ENCODE results near the gene SRMS. TPM values are rescaled to one million over a fixed set of nuclear protein-coding genes. Genes with fewer than 3 reads are reported as not detected.

SRMS gene
- total and polyA plus RNA-seq, 2 donors (not counting 1 experiment from before 2014, with no cell fraction given), result 0.17 to 0.54 TPM

DNA sequence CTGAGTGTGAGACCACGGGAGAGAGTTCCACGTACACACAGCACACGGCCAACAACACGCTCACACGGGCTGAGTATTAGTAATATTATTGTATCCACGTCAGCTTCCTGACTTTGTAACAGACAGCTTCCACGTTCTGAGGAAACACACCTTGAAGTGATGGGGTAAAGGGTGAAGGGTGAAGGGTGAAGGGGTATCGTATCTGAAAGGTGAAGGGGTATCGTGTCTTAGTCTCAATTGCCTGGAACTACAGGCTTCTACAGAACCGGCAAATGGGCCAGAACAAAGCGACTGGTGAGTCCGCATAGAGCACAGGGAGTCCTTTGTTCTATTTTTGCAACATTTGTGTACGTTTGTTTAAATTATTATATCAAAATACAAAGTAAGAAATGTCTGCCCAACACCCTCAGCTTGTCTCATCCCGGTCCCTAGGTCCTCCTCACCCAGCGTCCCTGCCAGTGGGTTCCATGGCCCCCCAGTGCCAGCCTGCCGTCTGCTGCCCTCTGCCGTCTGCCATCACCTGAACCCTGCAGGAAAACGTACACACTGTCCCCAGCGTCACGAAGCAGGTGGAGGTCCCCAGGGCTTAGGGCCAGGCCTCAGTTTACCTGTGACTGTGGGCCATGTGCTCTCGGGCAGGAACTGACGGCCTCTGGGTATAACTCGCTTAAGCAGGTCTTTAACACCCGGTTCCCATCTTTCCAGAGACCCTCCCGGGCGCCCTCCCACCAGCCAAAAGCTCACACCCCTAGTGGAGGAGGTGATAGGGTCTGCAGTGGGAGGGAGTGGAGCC, 30.9 kb upstream of the SRMS start:
- no peak for DNase-seq
- H3K9ac ChIP-seq (ENCODE audit: low read length), result no peak overlapping the region
- H3K9me3 ChIP-seq (ENCODE audit: control extremely low read depth in 1 of 3, control insufficient read depth in 2 of 3, insufficient read depth in 1 of 3, low read length in 2 of 3), result no peaks in the 10 kb centered on the region
- Mint-ChIP-seq H3K27ac (no peak overlapping the region), H3K9me3 (ENCODE audit: insufficient read depth) (no peaks in the 10 kb centered on the region), H3K27me3 (no peaks in the 10 kb centered on the region), H3K4me3 (no peak overlapping the region), H3K4me1 (peaks cover 8% of the 10 kb centered on the region)
- no peak for ATAC-seq (ENCODE audit: low read depth)
- TF ChIP-seq CTCF (IDR thresholded peaks at IDR 0.05), result peak; percentile 15
- no peak for TF ChIP-seq EZH2 (IDR thresholded peaks at IDR 0.05; ENCODE audit: borderline replicate concordance, insufficient read depth, low read depth, low read length, poor library complexity, severe bottlenecking)
- 75% methylated on average over 15 of the region's 26 CpGs for WGBS (ENCODE audit: insufficient coverage)
- H3K27me3 ChIP-seq (replicated peaks in 1 of 4; ENCODE audit: control extremely low read depth in 1 of 4, control insufficient read depth in 3 of 4, insufficient read depth in 4 of 4, low read length in 3 of 4), result no peaks in the 10 kb centered on the region
- H3K4me3 ChIP-seq (ENCODE audit: control extremely low read depth in 1 of 5, extremely low read depth in 1 of 5, insufficient read depth in 1 of 5, low read depth in 2 of 5, low read length in 4 of 5), result no peak overlapping the region
- intact Hi-C loops (cut with micrococcal nuclease), result loop anchor here (1.0 kb wide), 1 partner anchor 40 kb away; no protein-coding TSS in a partner anchor
- no peak overlapping the region for H3K27ac ChIP-seq (ENCODE audit: low read length in 2 of 2)
- peaks cover under 1% of the 10 kb centered on the region for H4K20me1 ChIP-seq (ENCODE audit: control insufficient read depth, insufficient read depth, low read length, poor library complexity, severe bottlenecking)
- no peak overlapping the region for H3K4me2 ChIP-seq (replicated peaks; ENCODE audit: low read depth, low read length, poor library complexity, severe bottlenecking)
- H3K4me1 ChIP-seq (ENCODE audit: control insufficient read depth in 2 of 2, insufficient read depth in 2 of 2, low read length in 2 of 2), result peaks cover 7 to 18% of the 10 kb centered on the region in 2 donors
- H3K79me2 ChIP-seq (ENCODE audit: control insufficient read depth, insufficient read depth, low read length), result peaks cover 4% of the 10 kb centered on the region
- no peaks in the 10 kb centered on the region for H3K36me3 ChIP-seq (replicated peaks in 1 of 2; ENCODE audit: control extremely low read depth in 1 of 2, control insufficient read depth in 1 of 2, extremely low read depth in 1 of 2, insufficient read depth in 2 of 2, low read length in 1 of 2)
- ChIA-PET CTCF (interaction anchor here (0.6 to 3.4 kb wide), 6 partner anchors 11 to 397 kb away, joined by 3 to 16 read pairs (median 3); partner anchors contain the start of genes PTK6 and TPD52L2), POLR2A (interaction anchor here (0.7 kb wide), 1 partner anchor 40 kb away, joined by 5 read pairs; no protein-coding TSS in a partner anchor)
- H2AFZ ChIP-seq (ENCODE audit: insufficient read depth, low read depth, low read length, poor library complexity, severe bottlenecking), result no peak overlapping the region
